ENCODE measurements around the gene CADPS. TPM values are rescaled to one million over a fixed set of nuclear protein-coding genes. Genes with fewer than 3 reads are reported as not detected.

CADPS gene
- total RNA-seq, 4 donors from 2014 or later, result 0.31 to 14.4 (median 5.2) TPM

- no peaks in the 10 kb centered on the region for H3K36me3 ChIP-seq
- no peaks in the 10 kb centered on the region for H3K9me3 ChIP-seq
- TF ChIP-seq POLR2A (IDR thresholded peaks at IDR 0.05), result no peak
- TF ChIP-seq POLR2AphosphoS5 (IDR thresholded peaks at IDR 0.05), result no peak
- no peak for TF ChIP-seq EP300 (IDR thresholded peaks at IDR 0.05)
- H3K27me3 ChIP-seq, result peaks cover 4% of the 10 kb centered on the region
- H3K4me3 ChIP-seq, result no peak overlapping the region
- 81 to 88% methylated on average over 1 to 2 of the region's 2 CpGs for WGBS, 2 donors (ENCODE audit: low coverage in 1 of 2)
- no peak overlapping the region for H3K27ac ChIP-seq
- no peaks in the 10 kb centered on the region for H3K4me1 ChIP-seq
- ATAC-seq, result no peak
Measured at GRCh38 chr3:62481962-62482361, 393.3 kb downstream of the CADPS start.

- no peak for ATAC-seq
- H3K4me1 ChIP-seq, result no peaks in the 10 kb centered on the region
- TF ChIP-seq EP300 (IDR thresholded peaks at IDR 0.05) (no peak), POLR2A (IDR thresholded peaks at IDR 0.05) (no peak), CTCF (IDR thresholded peaks at IDR 0.05) (no peak), POLR2AphosphoS5 (IDR thresholded peaks at IDR 0.05) (no peak)
- WGBS, 2 donors (ENCODE audit: low coverage in 1 of 2), result 60 to 71% methylated on average over 1 of the region's 1 CpG
- H3K27me3 ChIP-seq, result peaks cover 4% of the 10 kb centered on the region
- H3K4me3 ChIP-seq, result no peak overlapping the region
- H3K27ac ChIP-seq, result no peak overlapping the region
- H3K9me3 ChIP-seq, result no peaks in the 10 kb centered on the region
- no peaks in the 10 kb centered on the region for H3K36me3 ChIP-seq
Measured at GRCh38 chr3:62480056-62480455, 395.2 kb downstream of the CADPS start.

GRCh38 chr3:62479326-62479725 lies 395.9 kb downstream of the CADPS start:
- ATAC-seq, result no peak
- no peak overlapping the region for H3K4me3 ChIP-seq
- no peaks in the 10 kb centered on the region for H3K36me3 ChIP-seq
- no peak overlapping the region for H3K27ac ChIP-seq
- 25 to 51% methylated on average over 9 of the region's 9 CpGs for WGBS, 2 donors (ENCODE audit: low coverage in 1 of 2)
- no peaks in the 10 kb centered on the region for H3K4me1 ChIP-seq
- TF ChIP-seq POLR2AphosphoS5 (IDR thresholded peaks at IDR 0.05) (no peak), CTCF (IDR thresholded peaks at IDR 0.05) (no peak), EP300 (IDR thresholded peaks at IDR 0.05) (no peak)
- peaks cover 4% of the 10 kb centered on the region for H3K27me3 ChIP-seq
- H3K9me3 ChIP-seq, result no peaks in the 10 kb centered on the region

- Histone ChIP-seq H3K4me3 (no peak overlapping the region), H3K27ac (no peak overlapping the region), H3K4me1 (no peaks in the 10 kb centered on the region), H3K9me3 (no peaks in the 10 kb centered on the region), H3K36me3 (no peaks in the 10 kb centered on the region), H3K27me3 (peaks cover 4% of the 10 kb centered on the region)
- no peak for TF ChIP-seq POLR2AphosphoS5 (IDR thresholded peaks at IDR 0.05)
- TF ChIP-seq CTCF (IDR thresholded peaks at IDR 0.05), result no peak
- TF ChIP-seq POLR2A (IDR thresholded peaks at IDR 0.05), result no peak
- no peak for TF ChIP-seq EP300 (IDR thresholded peaks at IDR 0.05)
- no peak for ATAC-seq
Measured at GRCh38 chr3:62475306-62475705, 399.9 kb downstream of the CADPS start.

- Histone ChIP-seq H3K4me1 (no peaks in the 10 kb centered on the region), H3K36me3 (no peaks in the 10 kb centered on the region), H3K27me3 (no peaks in the 10 kb centered on the region), H3K4me3 (no peak overlapping the region), H3K27ac (no peak overlapping the region), H3K9me3 (no peaks in the 10 kb centered on the region)
- no peak for ATAC-seq
- 52 to 57% methylated on average over 4 of the region's 4 CpGs for WGBS, 2 donors (ENCODE audit: low coverage in 1 of 2)
- no peak for TF ChIP-seq EP300 (IDR thresholded peaks at IDR 0.05)
- no peak for TF ChIP-seq CTCF (IDR thresholded peaks at IDR 0.05)
- TF ChIP-seq POLR2A (IDR thresholded peaks at IDR 0.05), result no peak
- no peak for TF ChIP-seq POLR2AphosphoS5 (IDR thresholded peaks at IDR 0.05)
Measured at GRCh38 chr3:62467966-62468722, 407.1 kb downstream of the CADPS start.
